NB4 (cell line): ENCODE data around the gene ALAD.
A peak's percentile ranks its signal among the peaks of the same experiment; 100 is the strongest.

ENCODE experiments used
- DNase-seq: peaks from one replicate; pipeline ENCODE4 v3.0.0; 2010; ENCODE audit warnings: low read depth
- H3K4me3 ChIP-seq: one replicate; pipeline ENCODE4 v1.5.1; 2011; ENCODE audit warnings: mild to moderate bottlenecking, low read depth, low read length, moderate library complexity
- MYC ChIP-seq: IDR thresholded peaks from 2 replicates; pipeline ENCODE4 v1.6.1; 2011; ENCODE audit warnings: low read depth, low read length
- POLR2A ChIP-seq: IDR thresholded peaks from 2 replicates; pipeline ENCODE4 v1.6.1; 2011; ENCODE audit warnings: mild to moderate bottlenecking; ENCODE audit not compliant: insufficient read length; ENCODE audit errors: extremely low read depth
- TF ChIP-seq, protein P1 (sequence below): IDR thresholded peaks from one replicate; pipeline ENCODE4 v1.5.1; 2012; ENCODE audit warnings: low read depth, low read length
- TF ChIP-seq, protein P2 (sequence below): IDR thresholded peaks from 2 replicates; pipeline ENCODE4 v1.6.1; 2011; ENCODE audit warnings: low read depth, low read length

ALAD gene

DNA sequence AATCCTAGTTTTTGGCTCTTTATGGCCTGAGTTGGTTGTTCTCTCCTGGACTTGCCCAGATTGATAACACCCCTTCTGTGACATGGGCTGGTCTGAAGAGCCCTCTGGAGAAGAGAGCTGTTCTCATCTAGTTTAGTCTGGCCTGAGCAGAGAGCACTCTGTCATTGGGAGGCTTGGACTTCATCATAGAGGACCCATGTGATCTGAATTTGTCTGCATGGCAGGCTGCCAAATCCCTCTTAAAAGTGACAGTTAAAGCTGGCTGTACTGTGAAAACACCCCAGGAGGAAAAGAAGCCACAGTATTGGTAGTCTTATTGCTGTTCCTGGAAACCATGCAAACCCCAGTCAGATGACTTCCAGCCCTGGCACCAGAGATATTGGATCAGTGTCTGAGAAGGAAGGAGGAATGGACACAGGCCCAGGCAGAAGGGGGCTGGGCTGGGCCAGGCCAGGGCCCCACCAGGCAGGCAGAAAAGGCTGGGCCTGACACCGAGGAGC lies 57.3 kb downstream of the ALAD start:
- peak; percentile 25 for DNase-seq
- no peak overlapping the region for H3K4me3 ChIP-seq
- TF ChIP-seq MYC (no peak), POLR2A (no peak)
- TF ChIP-seq, protein P1, sequence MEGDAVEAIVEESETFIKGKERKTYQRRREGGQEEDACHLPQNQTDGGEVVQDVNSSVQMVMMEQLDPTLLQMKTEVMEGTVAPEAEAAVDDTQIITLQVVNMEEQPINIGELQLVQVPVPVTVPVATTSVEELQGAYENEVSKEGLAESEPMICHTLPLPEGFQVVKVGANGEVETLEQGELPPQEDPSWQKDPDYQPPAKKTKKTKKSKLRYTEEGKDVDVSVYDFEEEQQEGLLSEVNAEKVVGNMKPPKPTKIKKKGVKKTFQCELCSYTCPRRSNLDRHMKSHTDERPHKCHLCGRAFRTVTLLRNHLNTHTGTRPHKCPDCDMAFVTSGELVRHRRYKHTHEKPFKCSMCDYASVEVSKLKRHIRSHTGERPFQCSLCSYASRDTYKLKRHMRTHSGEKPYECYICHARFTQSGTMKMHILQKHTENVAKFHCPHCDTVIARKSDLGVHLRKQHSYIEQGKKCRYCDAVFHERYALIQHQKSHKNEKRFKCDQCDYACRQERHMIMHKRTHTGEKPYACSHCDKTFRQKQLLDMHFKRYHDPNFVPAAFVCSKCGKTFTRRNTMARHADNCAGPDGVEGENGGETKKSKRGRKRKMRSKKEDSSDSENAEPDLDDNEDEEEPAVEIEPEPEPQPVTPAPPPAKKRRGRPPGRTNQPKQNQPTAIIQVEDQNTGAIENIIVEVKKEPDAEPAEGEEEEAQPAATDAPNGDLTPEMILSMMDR = no peak
- TF ChIP-seq, protein P2, sequence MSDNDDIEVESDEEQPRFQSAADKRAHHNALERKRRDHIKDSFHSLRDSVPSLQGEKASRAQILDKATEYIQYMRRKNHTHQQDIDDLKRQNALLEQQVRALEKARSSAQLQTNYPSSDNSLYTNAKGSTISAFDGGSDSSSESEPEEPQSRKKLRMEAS = no peak

DNA sequence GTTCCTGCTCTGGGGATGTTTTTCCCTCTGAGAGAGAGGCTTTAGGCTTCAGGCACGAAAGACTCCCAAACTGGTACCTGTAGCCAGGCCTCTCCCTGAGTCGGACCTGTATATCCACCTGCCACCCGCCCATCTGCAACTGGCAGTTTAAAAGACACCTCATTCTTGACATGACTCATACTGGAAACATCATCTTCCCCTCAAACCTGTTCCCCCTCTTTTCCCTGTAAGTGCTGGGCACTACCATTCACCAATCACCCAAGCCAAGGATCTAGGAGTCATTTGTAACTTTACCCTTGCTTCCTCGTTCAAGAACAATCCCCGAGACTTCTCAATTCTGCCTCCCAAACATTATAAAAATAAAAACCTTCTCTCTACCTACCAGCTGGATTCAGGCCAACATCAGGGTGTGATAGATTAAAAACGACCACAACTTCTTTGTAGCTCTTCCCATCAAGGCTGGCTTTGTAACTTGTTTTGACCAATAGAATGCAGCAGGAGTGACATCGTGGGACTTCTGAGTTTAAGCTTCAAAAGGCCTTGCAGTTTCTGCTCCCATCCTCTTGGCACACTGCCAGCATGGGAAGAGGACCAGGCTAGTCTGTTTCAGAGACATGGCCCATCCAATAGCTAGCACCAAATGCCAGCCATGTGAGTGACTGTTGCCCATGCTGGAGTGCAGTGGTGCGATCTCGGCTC lies 59.2 kb downstream of the ALAD start:
- H3K4me3 ChIP-seq = no peak overlapping the region
- DNase-seq = no peak
- TF ChIP-seq, protein P2 = no peak
- TF ChIP-seq, protein P1 = no peak
- no peak for TF ChIP-seq MYC
- no peak for TF ChIP-seq POLR2A

DNA sequence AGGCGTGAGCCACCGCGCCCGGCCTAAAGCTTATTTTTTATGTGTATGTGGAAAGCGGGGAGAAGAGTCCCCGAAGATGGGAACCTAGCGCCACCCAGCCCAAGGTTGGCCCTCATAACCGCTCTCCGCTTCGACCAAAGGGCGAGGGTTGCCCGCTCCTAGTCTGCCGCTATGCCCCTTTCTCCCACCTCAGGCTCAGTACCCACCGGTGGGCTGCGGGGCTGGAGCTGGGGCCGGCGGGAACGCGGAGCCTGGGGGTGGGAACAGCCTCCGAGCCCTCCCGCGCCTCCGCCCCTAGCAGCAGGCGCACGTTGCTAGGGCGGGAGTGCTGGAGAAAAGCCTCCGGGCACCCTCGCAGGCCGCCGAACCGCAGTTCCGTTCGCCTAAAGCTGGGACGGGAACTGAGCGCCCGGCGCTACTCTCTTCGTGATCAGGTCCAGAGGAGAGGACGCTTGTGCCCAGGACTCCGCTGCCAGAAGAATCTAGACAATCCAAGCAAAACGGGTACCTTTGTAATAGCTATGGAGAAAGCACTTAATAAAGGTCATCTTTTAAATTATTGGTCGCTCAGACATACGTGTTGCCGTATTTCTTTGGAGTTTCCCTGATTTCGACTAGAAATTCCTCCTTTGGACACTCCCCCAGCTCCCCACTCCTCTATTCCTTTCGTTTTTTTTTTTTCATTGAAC lies 60.9 kb downstream of the ALAD start, which contains the start of gene WDR31:
TSS of gene WDR31 (minus strand) at position 265 of the 689 bp plus-strand sequence. CDS start 8,253 bp downstream, outside the sequence.
- peak; percentile 91 for DNase-seq

DNA sequence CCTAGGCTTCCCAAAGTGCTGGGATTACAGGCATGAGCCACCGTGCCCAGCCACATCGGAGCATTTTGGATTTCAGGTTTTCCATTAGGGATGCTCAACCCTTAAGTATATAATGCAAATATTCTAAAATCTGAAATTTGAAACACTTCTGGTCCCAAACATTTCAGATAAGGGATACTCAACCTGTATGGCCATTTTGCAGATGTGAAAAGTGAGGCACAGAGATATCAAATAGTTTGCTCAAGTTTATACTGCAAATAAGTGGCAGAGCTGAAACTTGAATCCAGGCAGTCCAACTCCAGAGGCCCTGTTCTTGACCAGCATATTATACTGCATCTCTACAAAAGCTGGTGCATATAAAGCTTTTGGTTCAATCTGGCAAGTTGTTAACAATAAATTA lies 63.4 kb downstream of the ALAD start:
- H3K4me3 ChIP-seq = no peak overlapping the region
- no peak for DNase-seq
- TF ChIP-seq, protein P1 = no peak
- TF ChIP-seq MYC (no peak), POLR2A (no peak)
- TF ChIP-seq, protein P2 = no peak

More for the DNA sequence above, 60.9 kb downstream of the ALAD start, which contains the start of gene WDR31:
- TF ChIP-seq, protein P2 = peak; percentile 83
- TF ChIP-seq MYC = peak; percentile 96
- TF ChIP-seq, protein P1 = no peak
- TF ChIP-seq POLR2A = peak; percentile 71
- H3K4me3 ChIP-seq = peak within 1 kb of the TSS; percentile 79
